Right atrium auricular region (tissue), 2 donors: ENCODE data around the gene IPO11. TPM values are rescaled to one million over a fixed set of nuclear protein-coding genes. Genes with fewer than 3 reads are reported as not detected.

Source experiments
- DNase-seq: peaks from one replicate; pipeline ENCODE4 v3.0.0-alpha.2; 2019; ENCODE audit warnings: low spot score
- H3K27ac ChIP-seq, 2 donors: fragments of 200-600 bp; sonication (generic); 1 replicate in 1 of 2; 2 replicates in 1 of 2; pipeline ENCODE4 v1.5.1; 2016 to 2019
- H3K27me3 ChIP-seq, 2 donors: fragments of 200-600 bp; sonication (generic); one replicate each; pipeline versions ENCODE4 v1.5.1 to v1.6.0; 2017 to 2019
- H3K36me3 ChIP-seq: fragments of 200-600 bp; sonication (generic); one replicate; pipeline ENCODE4 v1.5.1; 2016
- H3K4me1 ChIP-seq, 2 donors: fragments of 200-600 bp; sonication (generic); one replicate each; pipeline versions ENCODE4 v1.5.1 to v1.6.0; 2017 to 2019
- H3K4me3 ChIP-seq, 2 donors: fragments of 200-600 bp; sonication (generic); 1 replicate in 1 of 2; 2 replicates in 1 of 2; pipeline ENCODE4 v1.5.1; 2017 to 2019; ENCODE audit warnings: mild to moderate bottlenecking in 1 of 2, moderate library complexity in 1 of 2
- H3K9me3 ChIP-seq, 2 donors: fragments of 200-600 bp; sonication (generic); one replicate each; pipeline ENCODE4 v1.5.1; 2019
- CTCF ChIP-seq, 2 donors: fragments of 200-600 bp; sonication (generic); IDR thresholded peaks; one replicate each; pipeline ENCODE4 v1.5.1; 2019; ENCODE audit warnings: antibody characterized with exemption in 2 of 2
- total RNA-seq, 2 donors: library from RNA; depleted of rRNA; stranded (reverse); fragments of >200 nt; gene quantifications; one replicate each; pipeline ENCODE4 v1.1.0, GENCODE V29; 2016

Gene IPO11
- total RNA-seq, 2 donors from 2014 or later: 19.2 to 24.6 TPM

- no peak overlapping the region for H3K4me3 ChIP-seq
- no peak for TF ChIP-seq CTCF (IDR thresholded peaks at IDR 0.05)
Observed at GRCh38 chr5:62572918-62573514, 160.5 kb downstream of the IPO11 start.

GRCh38 chr5:62574599-62574998 is 162.0 kb downstream of the IPO11 start:
- no peaks in the 10 kb centered on the region for H3K36me3 ChIP-seq
- no peaks in the 10 kb centered on the region for H3K9me3 ChIP-seq
- DNase-seq: no peak
- TF ChIP-seq CTCF (IDR thresholded peaks at IDR 0.05): no peak
- no peaks in the 10 kb centered on the region for H3K4me1 ChIP-seq
- H3K27me3 ChIP-seq: no peaks in the 10 kb centered on the region
- no peak overlapping the region for H3K27ac ChIP-seq
- H3K4me3 ChIP-seq: no peak overlapping the region

More at GRCh38 chr5:62572918-62573514, 160.5 kb downstream of the IPO11 start:
- Histone ChIP-seq H3K36me3 (peaks cover 1% of the 10 kb centered on the region), H3K4me1 (no peaks in the 10 kb centered on the region), H3K27me3 (no peaks in the 10 kb centered on the region), H3K27ac (no peak overlapping the region), H3K9me3 (peaks cover 0 to 2% of the 10 kb centered on the region in 2 donors)
- DNase-seq: no peak

- H3K27ac ChIP-seq: no peak overlapping the region
- DNase-seq: no peak
- TF ChIP-seq CTCF (IDR thresholded peaks at IDR 0.05): no peak
- no peaks in the 10 kb centered on the region for H3K4me1 ChIP-seq
- H3K4me3 ChIP-seq: no peak overlapping the region
- H3K36me3 ChIP-seq: no peaks in the 10 kb centered on the region
- no peaks in the 10 kb centered on the region for H3K27me3 ChIP-seq
- no peaks in the 10 kb centered on the region for H3K9me3 ChIP-seq
Observed at GRCh38 chr5:62575066-62575465, 162.5 kb downstream of the IPO11 start.

GRCh38 chr5:62575489-62575888 is 162.9 kb downstream of the IPO11 start:
- no peak for TF ChIP-seq CTCF (IDR thresholded peaks at IDR 0.05)
- Histone ChIP-seq H3K27ac (no peak overlapping the region), H3K4me3 (no peak overlapping the region), H3K9me3 (no peaks in the 10 kb centered on the region), H3K27me3 (no peaks in the 10 kb centered on the region), H3K36me3 (no peaks in the 10 kb centered on the region), H3K4me1 (no peaks in the 10 kb centered on the region)
- no peak for DNase-seq

- H3K27me3 ChIP-seq: no peaks in the 10 kb centered on the region
- TF ChIP-seq CTCF (IDR thresholded peaks at IDR 0.05): no peak
- H3K4me1 ChIP-seq: no peaks in the 10 kb centered on the region
- H3K36me3 ChIP-seq: no peaks in the 10 kb centered on the region
- H3K27ac ChIP-seq: no peak overlapping the region
- no peaks in the 10 kb centered on the region for H3K9me3 ChIP-seq
- no peak for DNase-seq
- no peak overlapping the region for H3K4me3 ChIP-seq
Observed at GRCh38 chr5:62576570-62577170, 164.1 kb downstream of the IPO11 start.

GRCh38 chr5:62577488-62577887 is 164.9 kb downstream of the IPO11 start:
- H3K27ac ChIP-seq: no peak overlapping the region
- no peaks in the 10 kb centered on the region for H3K9me3 ChIP-seq
- H3K36me3 ChIP-seq: no peaks in the 10 kb centered on the region
- no peaks in the 10 kb centered on the region for H3K4me1 ChIP-seq
- no peak overlapping the region for H3K4me3 ChIP-seq
- H3K27me3 ChIP-seq: no peaks in the 10 kb centered on the region
- DNase-seq: no peak
- no peak for TF ChIP-seq CTCF (IDR thresholded peaks at IDR 0.05)
